ENCODE measurements around the gene ABHD8.
A peak's percentile ranks its signal among the peaks of the same experiment; 100 is the strongest.

The ABHD8 gene

DNA sequence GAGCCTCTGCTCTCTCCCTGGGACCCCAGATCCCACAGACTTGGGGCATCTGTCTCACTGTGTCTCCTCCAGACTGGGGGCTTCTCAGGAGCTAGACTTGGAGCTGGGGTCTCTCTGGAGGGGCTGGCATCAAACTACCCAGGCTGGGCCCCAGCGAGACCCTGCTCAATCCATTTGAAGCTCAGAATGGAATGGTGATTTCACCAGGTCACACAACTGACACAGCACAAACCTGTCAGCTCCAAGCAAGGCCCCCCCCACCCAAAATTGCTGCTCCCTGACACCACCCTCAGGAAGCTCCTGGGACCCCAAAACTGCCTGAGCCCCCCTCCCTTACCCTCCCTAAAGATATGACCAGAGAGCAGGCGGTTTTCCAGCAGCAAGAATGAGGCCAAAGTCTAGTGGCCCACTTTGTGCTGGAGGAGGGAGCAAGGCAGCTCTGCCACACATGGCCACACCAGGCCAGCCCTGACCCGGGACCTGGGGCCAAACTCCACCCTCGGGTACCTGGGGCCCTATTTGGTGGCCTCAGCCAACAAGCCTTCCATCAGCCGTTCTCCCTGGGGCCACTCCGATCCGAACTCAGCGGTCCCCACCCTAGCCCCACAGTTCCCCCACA lies 59.9 kb downstream of the ABHD8 start:
- Histone ChIP-seq H3K36me3 (ENCODE audit: insufficient read depth, low read length) (peaks cover 20% of the 10 kb centered on the region), H3K27me3 (ENCODE audit: insufficient read depth, low read length) (no peaks in the 10 kb centered on the region), H3K27ac (ENCODE audit: low read depth, low read length) (peak overlapping the region; percentile 76; the same call in 1 of the 2 replicates), H3K9ac (ENCODE audit: low read depth, low read length) (peak overlapping the region; percentile 80), H3K4me3 (ENCODE audit: low read length) (peak overlapping the region; percentile 78), H3K4me1 (ENCODE audit: insufficient read depth, low read length) (peaks cover 19% of the 10 kb centered on the region), H3K9me3 (ENCODE audit: insufficient read depth, low read depth, low read length) (no peaks in the 10 kb centered on the region)
- WGBS = 35% methylated on average over 8 of the region's 8 CpGs

DNA sequence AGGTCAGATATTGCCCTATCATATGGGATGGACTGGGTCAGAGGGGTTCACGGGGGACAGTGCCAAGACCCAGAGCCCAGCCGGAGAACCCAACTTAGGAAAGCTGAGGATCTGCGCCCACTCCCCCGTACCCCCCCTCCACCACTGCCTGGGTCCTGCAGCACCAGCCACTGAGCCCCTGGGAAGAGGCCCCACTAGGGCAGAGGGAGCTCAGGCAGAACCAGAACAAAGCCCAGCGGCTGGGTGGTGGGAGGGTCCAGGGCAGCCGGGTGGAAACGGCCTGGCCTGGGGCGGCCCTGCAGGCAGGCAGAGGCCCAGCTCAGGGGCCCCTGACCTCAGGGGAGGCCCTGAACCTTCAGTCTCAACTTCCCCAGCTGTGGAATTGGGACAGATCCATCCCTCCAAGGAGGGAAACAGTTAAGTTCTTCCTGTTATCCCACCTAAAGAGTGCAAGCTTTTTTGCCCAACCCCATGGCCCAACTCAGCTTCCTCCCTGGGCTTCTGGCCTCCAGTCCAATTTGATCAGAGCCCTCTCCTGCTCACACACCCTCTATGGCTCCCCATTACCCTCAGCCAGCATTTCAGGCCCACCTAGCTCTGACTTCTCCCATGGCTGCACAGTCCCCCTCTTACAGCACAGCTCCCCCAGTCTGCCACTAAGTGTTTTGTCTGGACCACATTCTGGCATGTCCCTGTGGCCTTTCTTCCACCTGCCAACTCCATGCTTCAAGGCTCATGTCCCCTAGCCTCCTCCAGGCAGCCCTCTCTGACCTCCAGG lies 60.6 kb downstream of the ABHD8 start:
- H3K36me3 ChIP-seq (ENCODE audit: insufficient read depth, low read length) = peaks cover 27% of the 10 kb centered on the region
- H3K4me1 ChIP-seq (ENCODE audit: insufficient read depth, low read length) = peaks cover 12% of the 10 kb centered on the region
- peak overlapping the region; percentile 78 for H3K4me3 ChIP-seq (ENCODE audit: low read length)
- H3K27me3 ChIP-seq (ENCODE audit: insufficient read depth, low read length) = no peaks in the 10 kb centered on the region
- H3K27ac ChIP-seq (ENCODE audit: low read depth, low read length) = no peak overlapping the region
- no peak overlapping the region for H3K9ac ChIP-seq (ENCODE audit: low read depth, low read length)
- H3K9me3 ChIP-seq (ENCODE audit: insufficient read depth, low read depth, low read length) = no peaks in the 10 kb centered on the region
- WGBS = 77% methylated on average over 8 of the region's 8 CpGs

All from HUES64 (cell line).